ENCODE results near the gene INTS11. TPM values are rescaled to one million over a fixed set of nuclear protein-coding genes. Genes with fewer than 3 reads are reported as not detected.
A peak's percentile ranks its signal among the peaks of the same experiment; 100 is the strongest.

The INTS11 gene
- total RNA-seq, 1 experiment from 2014 or later = 139 TPM

GRCh38 chr1:1351511-1352427 is 27.3 kb upstream of the INTS11 start:
- H2BK20ac ChIP-seq (ENCODE audit: low read depth, low read length, poor library complexity, severe bottlenecking) = no peak overlapping the region
- H3K27me3 ChIP-seq (ENCODE audit: insufficient read depth, low read length) = peaks cover 4% of the 10 kb centered on the region; the same call in 1 of the 2 replicates
- H3K27ac ChIP-seq (ENCODE audit: insufficient read length, low read depth, low read length) = no peak overlapping the region
- no peak overlapping the region for H2AK5ac ChIP-seq (ENCODE audit: insufficient read length, low read length)
- peak overlapping the region; percentile 25 for H3K4me2 ChIP-seq (ENCODE audit: insufficient read depth, insufficient read length, low read length)
- no peak overlapping the region for H4K91ac ChIP-seq (ENCODE audit: insufficient read length, low read depth, low read length)
- no peak overlapping the region for H4K8ac ChIP-seq (replicated peaks; ENCODE audit: insufficient read length, low read depth, low read length)
- H3K23me2 ChIP-seq (ENCODE audit: insufficient read length, low read depth, low read length, poor library complexity, severe bottlenecking) = peaks cover 15% of the 10 kb centered on the region
- no peak overlapping the region for H2BK5ac ChIP-seq (ENCODE audit: insufficient read length, low read length)
- no peak overlapping the region for H2BK15ac ChIP-seq (ENCODE audit: low read depth, low read length)
- H3K56ac ChIP-seq (ENCODE audit: insufficient read length, low read depth, low read length) = no peak overlapping the region
- no CpG with 5 or more reads among the region's 29 CpGs for WGBS (ENCODE audit: extremely low coverage, insufficient read length, low lambda C conversion rate)
- H3K27ac Mint-ChIP-seq = peak overlapping the region in 1 of 3 experiments; percentile 81; a peak in 1 of 7 replicates
- no peaks in the 10 kb centered on the region for H3K9me3 ChIP-seq (ENCODE audit: control insufficient read depth, low read depth, low read length)
- no peaks in the 10 kb centered on the region for H3K9me3 Mint-ChIP-seq
- DNase-seq = no peak
- no peak for TF ChIP-seq CTCF (conservative IDR thresholded peaks at IDR 0.05)
- H3K27me3 Mint-ChIP-seq (ENCODE audit: low read depth) = peaks cover 27% of the 10 kb centered on the region
- H2BK120ac ChIP-seq (ENCODE audit: low read depth, low read length, poor library complexity, severe bottlenecking) = no peak overlapping the region
- no peak overlapping the region for H2BK12ac ChIP-seq (ENCODE audit: insufficient read length, low read depth, low read length)
- peaks cover 22 to 38% of the 10 kb centered on the region in 2 experiments for H3K4me1 Mint-ChIP-seq
- no peak overlapping the region for H4K5ac ChIP-seq (ENCODE audit: insufficient read length, low read depth, low read length)
- H4K20me1 ChIP-seq (ENCODE audit: control insufficient read depth, insufficient read depth, insufficient read length) = peaks cover 3% of the 10 kb centered on the region
- peak overlapping the region; percentile 52 to 70 for H3K4me3 Mint-ChIP-seq
- no peak overlapping the region for H2AFZ ChIP-seq (ENCODE audit: low read length)
- no peaks in the 10 kb centered on the region; the same call in 1 of the 2 replicates for H3K4me1 ChIP-seq (ENCODE audit: insufficient read depth, low read length)
- no peak overlapping the region for H3K23ac ChIP-seq (ENCODE audit: insufficient read length, low read depth, low read length)
- H3K4ac ChIP-seq (ENCODE audit: low read depth, low read length) = no peak overlapping the region
- peaks cover 0 to 8% (median 2%) of the 10 kb centered on the region in 3 experiments; a peak in 1 of 7 replicates for H3K36me3 Mint-ChIP-seq (ENCODE audit: insufficient read depth in 1 of 3, low read depth in 3 of 3)
- peaks cover 3% of the 10 kb centered on the region; the same call in 1 of the 2 replicates for H3K79me2 ChIP-seq (ENCODE audit: insufficient read depth, low read length)
- H3T11ph ChIP-seq (ENCODE audit: low read length) = no peak overlapping the region
- H3K18ac ChIP-seq (ENCODE audit: insufficient read length, low read depth, low read length) = no peak overlapping the region
- no peak overlapping the region for H3K14ac ChIP-seq (ENCODE audit: insufficient read depth, low read length)
- no peak overlapping the region for H3K9ac ChIP-seq (ENCODE audit: extremely low read depth, insufficient read length, low read length)
- peaks cover 10% of the 10 kb centered on the region for H3K79me1 ChIP-seq (ENCODE audit: insufficient read depth, low read depth, low read length, poor library complexity, severe bottlenecking)
